ENCODE data around the gene SKI. TPM values are rescaled to one million over a fixed set of nuclear protein-coding genes. Genes with fewer than 3 reads are reported as not detected.
A peak's percentile ranks its signal among the peaks of the same experiment; 100 is the strongest.

SKI gene
- total RNA-seq, 6 donors from 2014 or later = 57.3 to 108 (median 96.9) TPM

DNA sequence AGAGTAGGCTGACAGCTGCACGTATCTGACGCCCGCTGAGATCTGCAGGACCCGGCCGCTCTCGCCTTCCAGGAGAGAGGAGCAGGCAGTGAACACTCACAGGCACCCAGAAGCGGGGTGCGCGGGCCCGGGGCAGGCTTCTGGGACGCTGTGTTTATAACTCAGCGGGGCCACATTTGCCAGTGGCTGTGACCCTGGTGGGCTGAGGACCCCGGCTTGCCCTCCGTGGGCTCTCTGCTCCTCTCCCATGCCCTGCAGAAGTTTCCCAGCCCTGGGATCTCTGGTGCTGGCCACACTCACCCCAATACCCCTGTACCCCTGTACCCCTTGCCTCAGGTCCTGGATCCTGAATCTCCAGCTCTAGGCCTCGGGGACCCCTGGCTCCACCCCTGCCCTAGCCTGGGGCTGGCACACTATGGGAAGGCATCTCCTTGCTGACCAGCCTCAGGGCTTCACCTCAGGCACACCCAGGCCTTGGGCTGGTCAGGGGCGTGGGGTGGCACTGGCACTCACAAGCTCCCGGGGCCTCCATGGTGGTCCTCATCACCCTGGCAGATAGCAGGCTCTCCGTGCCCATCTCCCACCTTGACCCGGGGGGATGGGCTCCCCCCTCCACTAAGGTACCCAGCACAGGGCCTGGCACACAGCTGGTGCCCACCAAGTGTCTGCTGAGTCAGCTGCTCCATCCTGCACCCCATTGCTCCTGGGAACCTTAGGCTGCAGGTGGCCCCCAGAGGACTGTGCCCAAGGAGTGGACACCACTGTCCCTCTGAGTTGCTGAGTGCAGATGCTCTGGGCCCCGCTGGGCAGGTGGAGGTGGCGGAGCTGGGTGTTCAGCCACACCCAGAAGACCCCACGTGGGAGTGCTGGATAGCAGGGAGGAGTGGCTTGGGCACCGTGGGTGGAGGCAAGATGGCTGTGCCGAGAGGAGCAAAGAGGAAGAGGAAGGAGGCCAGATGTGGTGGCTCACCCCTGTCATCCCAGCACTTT, 130.8 kb downstream of the SKI start:
- H3K27ac ChIP-seq = no peak overlapping the region
- no peaks in the 10 kb centered on the region for H3K27me3 ChIP-seq
- TF ChIP-seq EP300 (IDR thresholded peaks at IDR 0.05) (no peak), POLR2AphosphoS5 (IDR thresholded peaks at IDR 0.05) (no peak), POLR2A (IDR thresholded peaks at IDR 0.05) (no peak)
- TF ChIP-seq, protein P1, sequence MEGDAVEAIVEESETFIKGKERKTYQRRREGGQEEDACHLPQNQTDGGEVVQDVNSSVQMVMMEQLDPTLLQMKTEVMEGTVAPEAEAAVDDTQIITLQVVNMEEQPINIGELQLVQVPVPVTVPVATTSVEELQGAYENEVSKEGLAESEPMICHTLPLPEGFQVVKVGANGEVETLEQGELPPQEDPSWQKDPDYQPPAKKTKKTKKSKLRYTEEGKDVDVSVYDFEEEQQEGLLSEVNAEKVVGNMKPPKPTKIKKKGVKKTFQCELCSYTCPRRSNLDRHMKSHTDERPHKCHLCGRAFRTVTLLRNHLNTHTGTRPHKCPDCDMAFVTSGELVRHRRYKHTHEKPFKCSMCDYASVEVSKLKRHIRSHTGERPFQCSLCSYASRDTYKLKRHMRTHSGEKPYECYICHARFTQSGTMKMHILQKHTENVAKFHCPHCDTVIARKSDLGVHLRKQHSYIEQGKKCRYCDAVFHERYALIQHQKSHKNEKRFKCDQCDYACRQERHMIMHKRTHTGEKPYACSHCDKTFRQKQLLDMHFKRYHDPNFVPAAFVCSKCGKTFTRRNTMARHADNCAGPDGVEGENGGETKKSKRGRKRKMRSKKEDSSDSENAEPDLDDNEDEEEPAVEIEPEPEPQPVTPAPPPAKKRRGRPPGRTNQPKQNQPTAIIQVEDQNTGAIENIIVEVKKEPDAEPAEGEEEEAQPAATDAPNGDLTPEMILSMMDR (IDR thresholded peaks at IDR 0.05) = no peak
- H3K4me3 ChIP-seq = no peak overlapping the region
- ATAC-seq (ENCODE audit: low FRiP score in 2 of 2) = no peak
- 82 to 85% methylated on average over 19 to 24 of the region's 24 CpGs for WGBS, 2 donors
- H3K4me1 ChIP-seq = no peaks in the 10 kb centered on the region
- H3K9me3 ChIP-seq = no peaks in the 10 kb centered on the region
- peaks cover 0 to 2% (median 0%) of the 10 kb centered on the region in 4 donors for H3K36me3 ChIP-seq
- peak in 1 of 2 donors; percentile 69 for DNase-seq

Other genes starting within 250 kb of the SKI start
- gene CFAP74, start 224.5 kb upstream of the SKI start, total RNA-seq = 10 to 100 TPM in 2 of 6 donors, 1 to 10 TPM in 3, under 1 TPM in 1; 0.14 to 19.8 (median 6.2) TPM
- gene GABRD, start 209.0 kb upstream of the SKI start, total RNA-seq = 1 to 10 TPM in 2 of 6 donors, under 1 TPM in 1, not detected in 3; 0.26 to 8.2 (median 1.2) TPM
- gene PRKCZ, start 177.9 kb upstream of the SKI start, total RNA-seq = 100 to 1,000 TPM; 107 to 169 (median 138) TPM
- 10 to 100 TPM; 26.7 to 88.0 (median 66.8) TPM for gene FAAP20, start 33.5 kb upstream of the SKI start, total RNA-seq
- 10 to 100 TPM in 4 of 6 donors, 1 to 10 TPM in 2; 8.5 to 23.4 (median 14.6) TPM for gene MORN1, start 163.2 kb downstream of the SKI start, total RNA-seq
- gene RER1, start 163.5 kb downstream of the SKI start, total RNA-seq = 100 to 1,000 TPM in 2 of 6 donors, 10 to 100 TPM in 4; 48.2 to 133 (median 61.1) TPM
- 10 to 100 TPM; 15.7 to 32.1 (median 19.9) TPM for gene PEX10, start 184.2 kb downstream of the SKI start, total RNA-seq
- 1 to 10 TPM; 1.5 to 7.3 (median 3.4) TPM for gene PLCH2, start 248.0 kb downstream of the SKI start, total RNA-seq

Data from upper lobe of left lung (tissue), 6 donors.